Ovary (tissue), 3 donors: ENCODE measurements around the gene PEX6.

ENCODE experiments used
- POLR2A ChIP-seq: fragments of 450-650 bp; IDR thresholded peaks from one replicate; pipeline ENCODE4 v1.6.1; 2017; ENCODE audit warnings: antibody characterized with exemption, mild to moderate bottlenecking, moderate library complexity
- TF ChIP-seq, protein P1 (sequence below), 3 donors: fragments of 450-650 bp in 2 of 3; fragments of 200-600 bp in 1 of 3; IDR thresholded peaks; one replicate each; pipeline versions ENCODE4 v1.5.1 to v1.8.0; 2016 to 2022; ENCODE audit warnings: antibody characterized with exemption in 3 of 3, mild to moderate bottlenecking in 1 of 3
- donor health status: DM: no; HTN: no; CAD: no.

DNA sequence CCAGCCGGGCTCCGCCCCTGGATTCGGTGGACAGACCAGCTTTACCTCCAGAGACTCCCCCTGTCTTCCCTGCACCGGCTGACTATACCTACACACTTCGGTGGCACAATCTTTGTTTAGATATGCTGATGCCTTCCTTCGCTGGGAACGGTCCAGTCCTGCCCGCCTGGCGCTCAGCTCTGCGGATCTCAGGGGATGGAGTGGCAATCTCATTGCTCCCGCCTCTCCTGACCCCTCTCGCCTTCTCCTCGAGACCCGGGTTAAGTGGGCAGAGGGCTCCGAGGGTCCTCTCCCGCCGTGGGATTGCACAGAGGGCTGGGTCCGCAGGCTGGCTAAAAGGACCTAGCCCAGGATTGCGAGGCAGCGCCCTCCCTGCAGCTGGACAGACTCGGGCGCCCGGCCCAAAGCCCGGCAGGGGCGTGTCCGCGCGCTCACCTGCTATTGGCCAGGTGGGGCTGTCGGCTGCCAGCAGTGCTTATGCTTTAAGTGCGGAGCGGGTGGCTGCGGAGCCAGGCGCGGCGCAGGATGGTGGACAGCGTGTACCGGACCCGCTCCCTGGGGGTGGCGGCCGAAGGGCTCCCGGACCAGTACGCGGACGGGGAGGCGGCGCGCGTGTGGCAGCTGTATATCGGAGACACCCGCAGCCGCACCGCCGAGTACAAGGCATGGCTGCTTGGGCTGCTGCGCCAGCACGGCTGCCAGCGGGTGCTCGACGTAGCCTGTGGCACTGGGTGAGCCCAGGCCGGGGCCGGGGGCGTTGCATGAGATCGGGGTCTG lies 18.6 kb downstream of the PEX6 start, which contains the start of gene GNMT:
- TF ChIP-seq, protein P1, sequence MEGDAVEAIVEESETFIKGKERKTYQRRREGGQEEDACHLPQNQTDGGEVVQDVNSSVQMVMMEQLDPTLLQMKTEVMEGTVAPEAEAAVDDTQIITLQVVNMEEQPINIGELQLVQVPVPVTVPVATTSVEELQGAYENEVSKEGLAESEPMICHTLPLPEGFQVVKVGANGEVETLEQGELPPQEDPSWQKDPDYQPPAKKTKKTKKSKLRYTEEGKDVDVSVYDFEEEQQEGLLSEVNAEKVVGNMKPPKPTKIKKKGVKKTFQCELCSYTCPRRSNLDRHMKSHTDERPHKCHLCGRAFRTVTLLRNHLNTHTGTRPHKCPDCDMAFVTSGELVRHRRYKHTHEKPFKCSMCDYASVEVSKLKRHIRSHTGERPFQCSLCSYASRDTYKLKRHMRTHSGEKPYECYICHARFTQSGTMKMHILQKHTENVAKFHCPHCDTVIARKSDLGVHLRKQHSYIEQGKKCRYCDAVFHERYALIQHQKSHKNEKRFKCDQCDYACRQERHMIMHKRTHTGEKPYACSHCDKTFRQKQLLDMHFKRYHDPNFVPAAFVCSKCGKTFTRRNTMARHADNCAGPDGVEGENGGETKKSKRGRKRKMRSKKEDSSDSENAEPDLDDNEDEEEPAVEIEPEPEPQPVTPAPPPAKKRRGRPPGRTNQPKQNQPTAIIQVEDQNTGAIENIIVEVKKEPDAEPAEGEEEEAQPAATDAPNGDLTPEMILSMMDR (IDR thresholded peaks at IDR 0.05) = no peak
- no peak for TF ChIP-seq POLR2A
